Neural cell (in vitro differentiated cells): ENCODE measurements around the gene CLDN34. TPM values are rescaled to one million over a fixed set of nuclear protein-coding genes. Genes with fewer than 3 reads are reported as not detected.

Experiments
- H2AFZ ChIP-seq: fragments of 200-600, 300-800 bp; sonication (generic), shearing (Covaris generic); 2 replicates; pipeline ENCODE4 v1.6.0; 2014; ENCODE audit warnings: low read depth, mild to moderate bottlenecking, antibody characterized with exemption, low read length, moderate library complexity
- H3F3A ChIP-seq: fragments of 200-600 bp; shearing (Covaris generic); 2 replicates; pipeline ENCODE4 v1.6.1; 2016; ENCODE audit warnings: mild to moderate bottlenecking, moderate library complexity, mixed read lengths, antibody characterized with exemption, low read length; ENCODE audit not compliant: insufficient read depth, poor library complexity, severe bottlenecking
- H3K27ac ChIP-seq: fragments of 200-600, 300-800 bp; sonication (generic), shearing (Covaris generic); 2 replicates; pipeline ENCODE4 v1.5.1; 2014; ENCODE audit warnings: mild to moderate bottlenecking, low read length, moderate library complexity
- H3K27me3 ChIP-seq: fragments of 300-800, 200-600 bp; sonication (generic), shearing (Covaris generic); 2 replicates; pipeline ENCODE4 v1.6.0; 2014; ENCODE audit warnings: mild to moderate bottlenecking, low read depth, low read length, moderate library complexity; ENCODE audit not compliant: insufficient read depth
- H3K36me3 ChIP-seq: fragments of 300-800, 200-600 bp; sonication (generic), shearing (Covaris generic); 2 replicates; pipeline ENCODE4 v1.5.1; 2014; ENCODE audit warnings: mild to moderate bottlenecking, antibody characterized with exemption, low read length, moderate library complexity; ENCODE audit not compliant: insufficient read depth
- H3K4me2 ChIP-seq: fragments of 300-800, 200-600 bp; sonication (generic), shearing (Covaris generic); 2 replicates; pipeline ENCODE4 v1.6.0; 2014; ENCODE audit warnings: mild to moderate bottlenecking, low read length
- H3K4me3 ChIP-seq: fragments of 300-800, 200-600 bp; sonication (generic), shearing (Covaris generic); 2 replicates; pipeline ENCODE4 v1.5.1; 2014; ENCODE audit warnings: mild to moderate bottlenecking, low read length, moderate library complexity
- H3K79me2 ChIP-seq: fragments of 200-600 bp; shearing (Covaris generic); replicated peaks from 2 replicates; pipeline ENCODE4 v1.6.0; 2014; ENCODE audit warnings: mild to moderate bottlenecking, low read length, moderate library complexity; ENCODE audit not compliant: insufficient read depth
- H3K9ac ChIP-seq: fragments of 300-800, 200-600 bp; sonication (generic), shearing (Covaris generic); 2 replicates; pipeline ENCODE4 v1.6.1; 2016; ENCODE audit warnings: mild to moderate bottlenecking, low read length, mixed read lengths
- H3K9me2 ChIP-seq: fragments of 200-600 bp; shearing (Covaris generic); 2 replicates; pipeline ENCODE4 v1.6.1; 2016; ENCODE audit warnings: mild to moderate bottlenecking, low read length, mixed read lengths; ENCODE audit not compliant: insufficient read depth
- H3K9me3 ChIP-seq: fragments of 200-600, 300-800 bp; sonication (generic), shearing (Covaris generic); 2 replicates; pipeline ENCODE4 v1.6.1; 2016; ENCODE audit warnings: mild to moderate bottlenecking, mixed run types, low read length, moderate library complexity, mixed read lengths
- H4K20me1 ChIP-seq: fragments of 200-600 bp; shearing (Covaris generic); 2 replicates; pipeline ENCODE4 v1.6.1; 2016; ENCODE audit warnings: mild to moderate bottlenecking, mixed run types; ENCODE audit not compliant: insufficient read depth
- CTCF ChIP-seq: fragments of 450-650 bp; IDR thresholded peaks from 2 replicates; pipeline ENCODE4 v1.5.1; 2014; ENCODE audit warnings: antibody characterized with exemption, mild to moderate bottlenecking, moderate library complexity; ENCODE audit not compliant: poor library complexity, severe bottlenecking
- EP300 ChIP-seq: fragments of 450-650 bp; conservative IDR thresholded peaks from 2 replicates; pipeline ENCODE4 v1.6.1; 2014; ENCODE audit warnings: antibody characterized with exemption, mild to moderate bottlenecking, moderate library complexity; ENCODE audit not compliant: poor library complexity, severe bottlenecking
- EZH2 ChIP-seq: fragments of 200-600, 300-800 bp; shearing (Covaris generic), sonication (generic); IDR thresholded peaks from 2 replicates; pipeline ENCODE4 v1.6.1; 2014; ENCODE audit warnings: antibody characterized with exemption, low read length, borderline replicate concordance, mild to moderate bottlenecking; ENCODE audit not compliant: insufficient read depth, poor library complexity, severe bottlenecking
- MXI1 ChIP-seq: fragments of 450-650 bp; conservative IDR thresholded peaks from 2 replicates; pipeline ENCODE4 v1.6.1; 2014; ENCODE audit warnings: antibody characterized with exemption, mild to moderate bottlenecking; ENCODE audit not compliant: poor library complexity, severe bottlenecking
- POLR2AphosphoS5 ChIP-seq: IDR thresholded peaks from 2 replicates; pipeline ENCODE4 v1.6.1; 2012
- REST ChIP-seq: IDR thresholded peaks from 2 replicates; pipeline ENCODE4 v1.6.1; 2012; ENCODE audit warnings: borderline replicate concordance
- SMC3 ChIP-seq: fragments of 450-650 bp; conservative IDR thresholded peaks from 2 replicates; pipeline ENCODE4 v1.6.1; 2014; ENCODE audit warnings: antibody characterized with exemption, mild to moderate bottlenecking, moderate library complexity; ENCODE audit not compliant: poor library complexity
- polyA plus RNA-seq: library from polyadenylated mRNA; depleted of rRNA; stranded (reverse); fragments of >200 nt; gene quantifications from 2 replicates; pipeline ENCODE4 v1.2.3, GENCODE V29; 2014

CLDN34 gene
- polyA plus RNA-seq, 1 donor from 2014 or later = not detected

- Histone ChIP-seq H4K20me1 (no peaks in the 10 kb centered on the region), H3K27ac (no peak overlapping the region), H3F3A (no peaks in the 10 kb centered on the region), H2AFZ (no peak overlapping the region), H3K9me3 (no peaks in the 10 kb centered on the region), H3K36me3 (no peaks in the 10 kb centered on the region), H3K4me3 (no peak overlapping the region), H3K27me3 (no peaks in the 10 kb centered on the region), H3K9me2 (no peaks in the 10 kb centered on the region), H3K79me2 (no peaks in the 10 kb centered on the region), H3K9ac (no peak overlapping the region), H3K4me2 (no peak overlapping the region)
- TF ChIP-seq REST = no peak
- no peak for TF ChIP-seq MXI1
- TF ChIP-seq SMC3 = no peak
- TF ChIP-seq CTCF = no peak
- TF ChIP-seq EP300 = no peak
Measured at GRCh38 chrX:10006770-10007169, 39.6 kb downstream of the CLDN34 start.

- Histone ChIP-seq H3K9me2 (no peaks in the 10 kb centered on the region), H3K27me3 (no peaks in the 10 kb centered on the region), H3K4me2 (no peak overlapping the region), H3K27ac (no peak overlapping the region), H4K20me1 (no peaks in the 10 kb centered on the region), H3K9me3 (no peaks in the 10 kb centered on the region), H2AFZ (no peak overlapping the region), H3F3A (no peaks in the 10 kb centered on the region), H3K79me2 (no peaks in the 10 kb centered on the region), H3K4me3 (no peak overlapping the region), H3K36me3 (no peaks in the 10 kb centered on the region), H3K9ac (no peak overlapping the region)
- TF ChIP-seq CTCF = no peak
- no peak for TF ChIP-seq SMC3
- no peak for TF ChIP-seq EP300
- no peak for TF ChIP-seq REST
- no peak for TF ChIP-seq POLR2AphosphoS5
- no peak for TF ChIP-seq EZH2
Measured at GRCh38 chrX:10007621-10008020, 40.5 kb downstream of the CLDN34 start.
